PC-3 (cell line): Measurements from ENCODE around the gene TC2N. TPM values are rescaled to one million over a fixed set of nuclear protein-coding genes. Genes with fewer than 3 reads are reported as not detected.

Experiments
- ATAC-seq: fragments of 200-7000 bp; cut with Tn5 transposase; 2 replicates; pipeline ENCODE4 v1.9.1; 2020; ENCODE audit warnings: mild to moderate bottlenecking, moderate library complexity
- BruUV-seq: library from RNA; stranded (reverse); fragments of 400-500 nt; replicated peaks from 2 replicates; lab custom pipeline; 2021; lab: Mats Ljungman, UMichigan
- CTCF ChIA-PET: fragments of 300-600 bp; sonication (Branson Sonifier 250); formaldehyde crosslinking; loops from one replicate; lab custom pipeline; 2022; ENCODE audit warnings: antibody characterized with exemption; lab: Charles Lee
- POLR2A ChIA-PET: fragments of 300-600 bp; sonication (Branson Sonifier 250); formaldehyde crosslinking; loops from one replicate; lab custom pipeline; 2022; ENCODE audit warnings: antibody characterized with exemption; ENCODE audit not compliant: unreplicated experiment; lab: Charles Lee
- DNase-seq: peaks from one replicate; pipeline ENCODE4 v3.0.0-alpha.2; 2015
- H2AFZ ChIP-seq: fragments of 300-600 bp; sonication (generic); 2 replicates; pipeline ENCODE4 v1.6.0; 2016; ENCODE audit warnings: antibody characterized with exemption, low read length
- H3F3A ChIP-seq: fragments of 300-600 bp; sonication (generic); one replicate; pipeline ENCODE4 v1.6.0; 2017; ENCODE audit warnings: antibody characterized with exemption, low read length, control low read depth, mild to moderate bottlenecking; ENCODE audit not compliant: unreplicated experiment
- H3K27ac ChIP-seq: fragments of 300-600 bp; sonication (generic); 2 replicates; pipeline ENCODE4 v1.5.1; 2016; ENCODE audit warnings: mild to moderate bottlenecking, low read length
- H3K27me3 ChIP-seq: fragments of 300-600 bp; sonication (generic); 2 replicates; pipeline ENCODE4 v1.6.1; 2016; ENCODE audit warnings: low read length, mixed read lengths
- H3K36me3 ChIP-seq: fragments of 300-600 bp; sonication (generic); 2 replicates; pipeline ENCODE4 v1.6.1; 2016; ENCODE audit warnings: low read depth, mixed run types, low read length, mixed read lengths
- H3K4me1 ChIP-seq: fragments of 300-600 bp; sonication (generic); 2 replicates; pipeline ENCODE4 v1.5.1; 2016; ENCODE audit warnings: low read length; ENCODE audit not compliant: insufficient read depth
- H3K4me2 ChIP-seq: fragments of 300-600 bp; sonication (generic); 2 replicates; pipeline ENCODE4 v1.6.0; 2016; ENCODE audit warnings: low read length
- H3K4me3 ChIP-seq: fragments of 300-600 bp; sonication (generic); 2 replicates; pipeline ENCODE4 v1.5.1; 2016; ENCODE audit warnings: mild to moderate bottlenecking, low read length, mixed read lengths
- H3K79me2 ChIP-seq: fragments of 300-600 bp; sonication (generic); 2 replicates; pipeline ENCODE4 v1.6.1; 2017; ENCODE audit warnings: low read length, mixed read lengths
- H3K9ac ChIP-seq: fragments of 300-600 bp; sonication (generic); 2 replicates; pipeline ENCODE4 v1.6.0; 2016; ENCODE audit warnings: mild to moderate bottlenecking, low read length
- H3K9me2 ChIP-seq: fragments of 300-600 bp; sonication (generic); replicated peaks from 2 replicates; pipeline ENCODE4 v1.6.1; 2016; ENCODE audit warnings: mixed run types, low read length, mixed read lengths
- H3K9me3 ChIP-seq: fragments of 300-600 bp; sonication (generic); 2 replicates; pipeline ENCODE4 v1.6.1; 2016; ENCODE audit warnings: low read length, mixed read lengths
- H4K20me1 ChIP-seq: fragments of 300-600 bp; sonication (generic); 2 replicates; pipeline ENCODE4 v1.6.1; 2016; ENCODE audit warnings: low read length, mixed read lengths
- EZH2 ChIP-seq: fragments of 300-600 bp; sonication (generic); IDR thresholded peaks from one replicate; pipeline ENCODE4 v1.6.1; 2017; ENCODE audit warnings: antibody characterized with exemption, mild to moderate bottlenecking, low read length; ENCODE audit not compliant: unreplicated experiment
- EZH2phosphoT487 ChIP-seq: fragments of 300-600 bp; sonication (generic); IDR thresholded peaks from 2 replicates; pipeline ENCODE4 v1.6.1; 2018; ENCODE audit warnings: mild to moderate bottlenecking, antibody characterized with exemption, low read length, borderline replicate concordance
- intact Hi-C: fragments of 100-400 bp; cut with micrococcal nuclease; formaldehyde crosslinking; loops from 2 replicates; pipeline ENCODE4 v1.9.0; 2023
- total RNA-seq: library from RNA; depleted of rRNA; stranded (reverse); fragments of >200 nt; gene quantifications from 2 replicates; pipeline ENCODE4 v1.2.3, GENCODE V29; 2014
- TF ChIP-seq, protein P1 (sequence below): fragments of 300-600 bp; sonication (generic); conservative IDR thresholded peaks from 2 replicates; pipeline ENCODE4 v1.5.1; 2017; ENCODE audit warnings: antibody characterized with exemption, low read depth, mild to moderate bottlenecking, low read length

TC2N gene
- total RNA-seq, 1 experiment from 2014 or later, result 6.2 TPM

DNA sequence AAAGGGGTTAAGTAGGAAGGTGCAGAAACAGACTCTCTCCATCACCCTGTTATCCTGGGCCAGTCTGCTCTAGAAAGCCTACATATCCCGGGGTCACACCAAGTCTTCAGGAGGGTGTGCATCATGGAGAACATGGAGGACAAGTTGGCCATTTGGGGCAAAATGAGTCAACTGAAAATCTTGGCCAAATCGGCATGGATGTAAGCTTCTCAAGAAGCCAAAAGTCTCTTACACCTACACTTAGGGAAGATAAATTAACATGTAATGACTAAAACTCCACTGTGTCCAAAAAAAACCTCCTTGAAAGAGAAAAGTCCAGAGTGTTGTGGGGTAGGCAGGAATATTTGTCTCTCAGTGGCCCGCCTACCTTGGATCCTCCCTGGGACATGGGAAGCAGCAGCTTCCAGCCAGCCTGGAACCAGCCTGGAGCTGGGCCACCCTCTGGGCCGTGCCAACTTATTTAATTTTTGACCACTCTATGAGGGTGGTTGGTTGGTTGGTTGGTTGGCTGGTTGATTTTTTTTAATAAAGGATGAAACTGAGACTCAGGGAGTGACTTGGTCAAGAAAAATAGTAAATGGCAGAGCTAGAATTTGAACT, 17.9 kb upstream of the TC2N start:
- H3K4me2 ChIP-seq, result no peak overlapping the region
- no peaks in the 10 kb centered on the region for H3K27me3 ChIP-seq
- H3K4me1 ChIP-seq, result peaks cover 1% of the 10 kb centered on the region; the same call in 1 of the 2 replicates
- DNase-seq (no peak), ATAC-seq (no peak)
- no peak overlapping the region for H3K4me3 ChIP-seq
- intact Hi-C loops, result no loop called here
- no peak overlapping the region for H3K27ac ChIP-seq
- CTCF ChIA-PET, result no interaction called here
- H3K79me2 ChIP-seq, result no peaks in the 10 kb centered on the region
- H3F3A ChIP-seq, result no peaks in the 10 kb centered on the region
- no peak overlapping the region for H2AFZ ChIP-seq
- BruUV-seq, result no TSS peak
- H3K36me3 ChIP-seq, result no peaks in the 10 kb centered on the region
- POLR2A ChIA-PET, result no interaction called here
- H3K9me2 ChIP-seq, result no peaks in the 10 kb centered on the region
- no peaks in the 10 kb centered on the region for H3K9me3 ChIP-seq
- no peak overlapping the region for H3K9ac ChIP-seq
- TF ChIP-seq, protein P1, sequence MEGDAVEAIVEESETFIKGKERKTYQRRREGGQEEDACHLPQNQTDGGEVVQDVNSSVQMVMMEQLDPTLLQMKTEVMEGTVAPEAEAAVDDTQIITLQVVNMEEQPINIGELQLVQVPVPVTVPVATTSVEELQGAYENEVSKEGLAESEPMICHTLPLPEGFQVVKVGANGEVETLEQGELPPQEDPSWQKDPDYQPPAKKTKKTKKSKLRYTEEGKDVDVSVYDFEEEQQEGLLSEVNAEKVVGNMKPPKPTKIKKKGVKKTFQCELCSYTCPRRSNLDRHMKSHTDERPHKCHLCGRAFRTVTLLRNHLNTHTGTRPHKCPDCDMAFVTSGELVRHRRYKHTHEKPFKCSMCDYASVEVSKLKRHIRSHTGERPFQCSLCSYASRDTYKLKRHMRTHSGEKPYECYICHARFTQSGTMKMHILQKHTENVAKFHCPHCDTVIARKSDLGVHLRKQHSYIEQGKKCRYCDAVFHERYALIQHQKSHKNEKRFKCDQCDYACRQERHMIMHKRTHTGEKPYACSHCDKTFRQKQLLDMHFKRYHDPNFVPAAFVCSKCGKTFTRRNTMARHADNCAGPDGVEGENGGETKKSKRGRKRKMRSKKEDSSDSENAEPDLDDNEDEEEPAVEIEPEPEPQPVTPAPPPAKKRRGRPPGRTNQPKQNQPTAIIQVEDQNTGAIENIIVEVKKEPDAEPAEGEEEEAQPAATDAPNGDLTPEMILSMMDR, result no peak
- TF ChIP-seq EZH2 (no peak), EZH2phosphoT487 (no peak)
- H4K20me1 ChIP-seq, result no peaks in the 10 kb centered on the region

DNA sequence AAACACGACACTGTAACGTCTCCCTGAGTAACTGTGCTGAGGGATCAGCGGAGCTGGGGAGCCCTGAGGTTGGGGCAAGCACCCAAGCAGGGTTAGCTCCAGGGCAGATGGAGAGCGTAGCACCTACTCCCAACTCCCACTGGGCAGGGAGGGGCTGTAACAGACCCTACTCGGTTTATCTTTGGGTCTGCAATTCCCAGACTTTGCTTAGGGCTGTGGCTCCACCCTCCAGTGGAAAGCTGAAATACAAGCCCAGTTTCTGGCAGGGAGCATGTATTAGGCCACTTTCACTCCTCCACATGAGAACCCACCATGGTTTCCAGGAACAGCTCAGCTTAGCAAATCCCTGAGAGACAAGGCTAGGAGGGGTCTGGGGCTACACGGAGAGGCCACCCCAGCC, 17.3 kb upstream of the TC2N start:
- Histone ChIP-seq H3K4me1 (peaks cover 5% of the 10 kb centered on the region), H3F3A (no peaks in the 10 kb centered on the region), H4K20me1 (no peaks in the 10 kb centered on the region), H3K79me2 (no peaks in the 10 kb centered on the region), H3K36me3 (no peaks in the 10 kb centered on the region), H2AFZ (no peak overlapping the region), H3K4me3 (no peak overlapping the region), H3K9me3 (no peaks in the 10 kb centered on the region), H3K9ac (no peak overlapping the region), H3K9me2 (no peaks in the 10 kb centered on the region), H3K27ac (no peak overlapping the region), H3K27me3 (no peaks in the 10 kb centered on the region), H3K4me2 (no peak overlapping the region)
- no TSS peak for BruUV-seq
- intact Hi-C loops, result no loop called here
- ChIA-PET CTCF (no interaction called here), POLR2A (no interaction called here)
- DNase-seq, result no peak
- ATAC-seq, result no peak
- TF ChIP-seq EZH2phosphoT487, result no peak
- TF ChIP-seq, protein P1, result no peak
- TF ChIP-seq EZH2, result no peak

DNA sequence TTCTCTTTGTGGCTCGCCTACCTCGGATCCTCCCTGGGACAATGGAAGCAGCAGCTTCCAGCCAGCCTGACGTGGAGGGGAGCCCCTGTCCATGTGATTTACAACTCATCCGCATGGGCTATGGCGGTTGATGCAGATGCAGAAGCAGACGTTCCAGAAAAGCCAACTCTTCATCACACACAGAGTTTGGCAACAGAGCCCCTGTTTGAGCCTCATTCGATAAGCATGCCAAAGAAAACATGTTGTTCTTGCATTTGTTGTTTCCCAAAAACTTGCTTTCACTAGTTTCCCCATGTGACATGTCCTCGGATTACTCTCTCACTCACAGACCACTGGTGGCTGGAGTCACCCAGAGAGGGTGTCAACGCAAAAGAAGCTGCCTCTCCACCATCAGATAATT, 16.4 kb upstream of the TC2N start:
- no peaks in the 10 kb centered on the region for H3K36me3 ChIP-seq
- POLR2A ChIA-PET, result no interaction called here
- no peaks in the 10 kb centered on the region for H3K79me2 ChIP-seq
- no peaks in the 10 kb centered on the region for H3K27me3 ChIP-seq
- H3K9ac ChIP-seq, result no peak overlapping the region
- H3F3A ChIP-seq, result no peaks in the 10 kb centered on the region
- peaks cover 5% of the 10 kb centered on the region for H3K4me1 ChIP-seq
- ATAC-seq, result no peak
- no peak overlapping the region for H3K27ac ChIP-seq
- no peaks in the 10 kb centered on the region for H3K9me2 ChIP-seq
- H4K20me1 ChIP-seq, result no peaks in the 10 kb centered on the region
- no peak overlapping the region for H3K4me3 ChIP-seq
- intact Hi-C loops, result no loop called here
- no peak overlapping the region for H2AFZ ChIP-seq
- TF ChIP-seq, protein P1, result no peak
- no peak for TF ChIP-seq EZH2
- no peak for TF ChIP-seq EZH2phosphoT487
- H3K4me2 ChIP-seq, result no peak overlapping the region
- BruUV-seq, result no TSS peak
- CTCF ChIA-PET, result no interaction called here
- no peak for DNase-seq
- H3K9me3 ChIP-seq, result no peaks in the 10 kb centered on the region
